Right lobe of liver (tissue), 4 donors: Measurements from ENCODE around the gene SPATA20.

Source experiments
- POLR2A ChIP-seq: fragments of 450-650 bp; IDR thresholded peaks from one replicate; pipeline ENCODE4 v1.6.1; 2017; ENCODE audit warnings: antibody characterized with exemption, mild to moderate bottlenecking
- TF ChIP-seq, protein P1 (sequence below), 4 donors: fragments of 200-600 bp in 3 of 4; fragments of 450-650 bp in 1 of 4; IDR thresholded peaks; one replicate each; pipeline versions ENCODE4 v1.5.1 to v1.8.0; 2016 to 2022; ENCODE audit warnings: antibody characterized with exemption in 4 of 4, mild to moderate bottlenecking in 2 of 4
- donor health status: DM: no; HTN: no; CAD: no.
- donor health status: DM: no; HTN: no; CAD: no.
- donor health status: DM: no; HTN: yes; CAD: no.

DNA sequence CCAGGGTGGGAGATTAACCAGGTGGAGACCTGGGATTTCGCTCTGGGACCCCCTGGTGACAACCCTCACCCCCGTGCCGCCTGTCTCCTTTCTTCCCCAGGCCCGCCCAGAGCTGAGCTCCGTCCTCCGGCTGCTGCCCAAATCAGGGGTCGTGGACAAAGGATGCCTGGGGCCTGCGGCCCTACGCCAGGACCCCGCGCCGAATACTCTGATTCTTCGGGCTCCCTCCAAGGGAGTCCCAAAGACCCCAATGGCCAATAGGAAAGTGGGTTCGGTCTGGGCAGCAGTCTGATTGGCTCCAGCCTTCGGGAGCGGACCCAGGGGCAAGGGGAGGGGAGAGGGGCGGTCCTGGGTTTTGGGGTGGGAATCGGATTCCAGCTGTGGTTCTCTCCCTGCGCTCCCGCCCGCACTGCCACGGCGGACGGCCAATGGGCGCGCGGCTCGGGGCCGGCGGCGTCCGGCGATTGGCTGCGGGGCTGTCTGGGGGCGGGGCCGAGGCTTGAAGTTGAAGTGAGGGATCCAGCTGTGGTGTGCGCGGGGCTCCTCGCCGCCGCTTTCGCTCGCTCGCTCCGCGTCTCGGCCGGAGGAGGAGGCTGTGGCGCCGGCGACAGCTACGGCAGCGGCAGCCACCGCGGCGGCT is 13.3 kb downstream of the SPATA20 start, which contains the start of gene CACNA1G:
- TF ChIP-seq, protein P1, sequence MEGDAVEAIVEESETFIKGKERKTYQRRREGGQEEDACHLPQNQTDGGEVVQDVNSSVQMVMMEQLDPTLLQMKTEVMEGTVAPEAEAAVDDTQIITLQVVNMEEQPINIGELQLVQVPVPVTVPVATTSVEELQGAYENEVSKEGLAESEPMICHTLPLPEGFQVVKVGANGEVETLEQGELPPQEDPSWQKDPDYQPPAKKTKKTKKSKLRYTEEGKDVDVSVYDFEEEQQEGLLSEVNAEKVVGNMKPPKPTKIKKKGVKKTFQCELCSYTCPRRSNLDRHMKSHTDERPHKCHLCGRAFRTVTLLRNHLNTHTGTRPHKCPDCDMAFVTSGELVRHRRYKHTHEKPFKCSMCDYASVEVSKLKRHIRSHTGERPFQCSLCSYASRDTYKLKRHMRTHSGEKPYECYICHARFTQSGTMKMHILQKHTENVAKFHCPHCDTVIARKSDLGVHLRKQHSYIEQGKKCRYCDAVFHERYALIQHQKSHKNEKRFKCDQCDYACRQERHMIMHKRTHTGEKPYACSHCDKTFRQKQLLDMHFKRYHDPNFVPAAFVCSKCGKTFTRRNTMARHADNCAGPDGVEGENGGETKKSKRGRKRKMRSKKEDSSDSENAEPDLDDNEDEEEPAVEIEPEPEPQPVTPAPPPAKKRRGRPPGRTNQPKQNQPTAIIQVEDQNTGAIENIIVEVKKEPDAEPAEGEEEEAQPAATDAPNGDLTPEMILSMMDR (IDR thresholded peaks at IDR 0.05) = no peak
- TF ChIP-seq POLR2A = no peak
